ENCODE results near the gene KCNAB2. TPM values are rescaled to one million over a fixed set of nuclear protein-coding genes. Genes with fewer than 3 reads are reported as not detected.

The KCNAB2 gene
- total RNA-seq, 6 experiments from 2014 or later: 4.4 to 14.8 (median 6.9) TPM

DNA sequence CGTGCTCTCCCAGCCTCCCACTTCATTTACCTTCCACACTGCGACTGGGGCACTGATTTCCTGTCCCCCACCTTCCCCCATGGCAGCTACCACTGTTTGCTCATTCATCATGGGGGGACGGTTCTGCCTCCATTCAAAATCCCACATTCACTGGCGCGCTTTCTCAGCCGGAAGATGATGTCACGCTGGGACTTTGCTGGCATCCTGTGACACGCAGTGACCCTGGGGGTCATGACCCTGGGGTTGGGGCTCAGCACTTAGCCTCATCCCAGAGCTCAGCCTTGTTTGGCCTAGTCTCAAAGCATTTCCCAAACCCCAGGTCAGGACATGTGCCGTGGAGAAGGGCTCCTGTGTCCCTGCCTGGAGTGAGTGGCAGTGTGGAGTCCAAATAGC is 582 bp upstream of the KCNAB2 start:
- H3K4me3 ChIP-seq: no peak overlapping the region
- H3K9me3 ChIP-seq: no peaks in the 10 kb centered on the region
- H3K4me1 ChIP-seq: no peaks in the 10 kb centered on the region
- intact Hi-C loops (cut with DNase I): no loop called here
- ATAC-seq (peak in 1 of 4 donors; percentile 15), DNase-seq (no peak)
- no peaks in the 10 kb centered on the region for H3K36me3 ChIP-seq
- WGBS (ENCODE audit: insufficient coverage, low coverage, low lambda C conversion rate, missing lambda C conversion rate): 74% methylated on average over 6 of the region's 9 CpGs
- H3K27me3 ChIP-seq: no peaks in the 10 kb centered on the region
- H3K27ac ChIP-seq: no peak overlapping the region
- TF ChIP-seq CTCF (IDR thresholded peaks at IDR 0.05) (no peak), POLR2A (IDR thresholded peaks at IDR 0.05) (no peak)

GRCh38 chr1:6046279-6046678 is 591 bp downstream of the KCNAB2 start:
- no peaks in the 10 kb centered on the region for H3K4me1 ChIP-seq
- WGBS (ENCODE audit: insufficient coverage, low coverage, low lambda C conversion rate, missing lambda C conversion rate): 72% methylated on average over 9 of the region's 14 CpGs
- H3K27ac ChIP-seq: no peak overlapping the region
- no peaks in the 10 kb centered on the region for H3K9me3 ChIP-seq
- H3K4me3 ChIP-seq: no peak overlapping the region
- no peaks in the 10 kb centered on the region for H3K36me3 ChIP-seq
- no peaks in the 10 kb centered on the region for H3K27me3 ChIP-seq
- intact Hi-C loops (cut with DNase I): no loop called here
- ATAC-seq (no peak), DNase-seq (no peak)
- TF ChIP-seq POLR2A (IDR thresholded peaks at IDR 0.05): no peak
- TF ChIP-seq CTCF (IDR thresholded peaks at IDR 0.05): no peak

DNA sequence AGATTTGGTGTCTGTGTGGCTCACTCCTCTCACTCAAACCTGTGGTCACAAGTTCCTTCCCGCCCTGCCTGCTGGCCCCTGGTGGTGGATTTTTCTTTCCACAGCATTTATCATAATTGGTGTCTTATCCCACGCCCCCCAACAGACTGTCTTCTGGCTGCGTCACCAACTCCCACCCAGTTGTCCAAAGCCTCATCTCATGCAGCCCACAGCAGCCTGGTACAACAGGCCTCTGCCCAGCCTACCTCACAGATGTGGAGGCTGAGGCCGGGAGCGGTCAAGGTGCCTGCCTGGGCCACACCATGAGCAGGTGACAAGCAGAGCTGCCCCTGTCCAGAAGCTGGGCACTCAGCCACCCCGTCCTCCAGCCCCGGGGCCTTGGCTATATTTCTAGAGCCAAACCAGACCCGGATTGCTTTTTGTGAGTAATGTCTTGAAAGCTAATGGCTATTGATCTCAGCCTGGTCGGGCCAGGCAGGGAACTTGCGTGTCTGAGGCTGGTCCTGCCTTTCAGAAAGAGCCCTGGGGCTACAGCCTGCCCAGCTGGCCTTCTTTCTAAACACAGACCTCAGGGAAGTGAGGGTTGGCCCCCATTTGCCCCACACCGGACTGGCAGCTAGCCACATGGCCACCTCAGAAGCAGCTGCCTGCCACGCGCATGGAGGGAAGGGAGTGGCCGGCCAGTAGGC is 2.6 kb downstream of the KCNAB2 start:
- Histone ChIP-seq H3K27ac (no peak overlapping the region), H3K4me3 (no peak overlapping the region), H3K36me3 (no peaks in the 10 kb centered on the region), H3K9me3 (no peaks in the 10 kb centered on the region), H3K4me1 (no peaks in the 10 kb centered on the region), H3K27me3 (no peaks in the 10 kb centered on the region)
- ATAC-seq (no peak), DNase-seq (no peak)
- intact Hi-C loops (cut with DNase I): no loop called here
- TF ChIP-seq CTCF (IDR thresholded peaks at IDR 0.05) (no peak), POLR2A (IDR thresholded peaks at IDR 0.05) (no peak)
- WGBS (ENCODE audit: insufficient coverage, low coverage, low lambda C conversion rate, missing lambda C conversion rate): 64% methylated on average over 6 of the region's 14 CpGs

DNA sequence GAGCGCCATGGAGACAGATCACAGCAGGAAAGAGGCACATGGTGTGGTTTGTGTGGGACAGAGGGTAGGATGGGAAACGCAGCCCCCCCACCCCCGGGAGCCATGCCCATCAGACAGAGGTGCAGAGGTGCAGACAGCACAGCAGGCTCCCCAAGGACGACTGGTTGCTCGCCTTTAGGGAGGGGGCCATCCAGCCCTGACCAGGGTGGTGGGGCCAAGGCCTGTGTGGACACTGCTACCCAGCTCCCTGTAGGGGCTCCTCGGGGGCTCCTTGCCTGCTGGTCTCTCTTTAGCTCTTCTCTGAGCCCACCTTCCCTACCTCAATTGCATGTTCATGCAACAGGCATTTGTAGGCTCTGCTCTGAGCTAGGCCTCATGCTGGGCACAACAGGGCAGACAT is 3.7 kb downstream of the KCNAB2 start:
- Histone ChIP-seq H3K9me3 (no peaks in the 10 kb centered on the region), H3K4me3 (no peak overlapping the region), H3K27me3 (no peaks in the 10 kb centered on the region), H3K27ac (no peak overlapping the region), H3K36me3 (no peaks in the 10 kb centered on the region), H3K4me1 (no peaks in the 10 kb centered on the region)
- ATAC-seq (no peak), DNase-seq (no peak)
- intact Hi-C loops (cut with DNase I): no loop called here
- no CpG with 5 or more reads among the region's 6 CpGs for WGBS (ENCODE audit: insufficient coverage, low coverage, low lambda C conversion rate, missing lambda C conversion rate)
- TF ChIP-seq CTCF (IDR thresholded peaks at IDR 0.05) (no peak), POLR2A (IDR thresholded peaks at IDR 0.05) (no peak)

Data from right lobe of liver (tissue), 6 donors.